ENCODE results near the gene PHC2.

Gene PHC2

DNA sequence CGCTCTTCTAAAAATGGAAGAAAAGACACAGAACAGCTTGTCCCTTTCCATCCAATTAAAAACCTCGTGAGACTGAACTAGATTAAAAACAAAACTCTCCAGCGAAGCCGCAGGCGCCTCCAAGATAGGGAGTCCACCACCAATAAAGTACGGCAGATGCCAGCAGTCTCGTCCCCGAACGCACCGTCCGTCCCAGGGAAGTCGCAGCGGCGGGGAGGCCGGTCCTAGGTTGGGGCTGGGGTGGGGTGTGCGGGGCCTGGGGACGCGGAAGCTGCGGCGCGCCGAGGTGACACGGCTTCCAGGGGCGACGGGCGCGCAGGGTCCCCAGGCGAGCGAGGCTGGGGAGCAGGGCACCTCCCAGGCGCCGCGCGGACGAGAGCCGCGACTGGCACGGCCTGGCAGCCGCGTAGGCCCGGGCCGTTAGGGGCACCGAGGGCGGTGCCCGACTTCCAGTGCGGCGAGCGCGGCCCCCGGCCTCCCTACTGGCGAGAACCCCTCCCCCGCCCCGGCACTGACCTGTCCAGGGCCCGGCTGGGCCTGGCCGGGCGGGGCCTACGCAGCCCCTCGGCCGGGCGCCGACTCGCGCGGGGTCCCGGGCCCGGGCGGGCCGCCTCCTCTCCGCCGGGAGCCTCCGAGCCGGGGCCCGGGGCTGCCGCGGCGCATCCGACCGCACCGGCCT is 81.7 kb downstream of the PHC2 start:
- peak; percentile 4 for DNase-seq (ENCODE audit: low read depth)

DNA sequence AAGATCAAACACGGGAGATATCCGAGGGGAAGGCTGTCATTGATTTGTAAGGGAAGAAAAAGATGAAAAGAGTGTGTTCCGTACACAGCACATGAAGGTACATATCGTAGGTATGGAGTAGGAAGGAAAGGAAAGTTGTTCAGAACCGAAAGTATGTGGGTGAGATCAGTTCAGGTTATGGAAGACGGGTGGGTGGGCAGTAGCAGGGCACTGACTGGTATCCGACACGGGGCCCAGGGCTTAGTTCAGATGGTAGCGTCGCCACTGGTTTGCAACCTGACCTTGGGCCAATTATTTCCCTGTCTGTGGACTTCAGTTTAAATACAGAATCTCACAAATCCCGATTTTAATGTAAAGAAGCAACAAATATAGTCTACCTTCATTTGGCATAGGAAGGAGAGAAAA is 82.2 kb downstream of the PHC2 start:
- DNase-seq (ENCODE audit: low read depth) = no peak

- no peak for DNase-seq (ENCODE audit: low read depth)
Observed at GRCh38 chr1:33348194-33348593, 82.7 kb downstream of the PHC2 start.

DNA sequence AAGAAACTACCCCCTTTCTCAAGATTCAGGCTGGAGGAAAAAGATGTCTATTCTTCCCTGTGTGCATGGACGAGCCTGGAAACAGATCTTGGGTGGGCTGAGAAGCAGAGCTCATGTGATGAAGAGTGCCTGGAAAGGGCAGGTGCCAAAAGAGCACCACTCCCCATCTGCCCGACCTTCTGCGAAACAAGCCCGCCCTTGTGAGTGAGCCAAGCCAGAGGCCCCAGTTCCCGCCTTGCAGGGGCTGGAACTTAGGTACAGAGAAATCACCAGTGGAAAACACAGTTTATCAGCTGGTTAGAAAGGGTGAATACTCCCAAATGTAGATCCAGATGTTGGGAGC is 83.3 kb downstream of the PHC2 start:
- no peak for DNase-seq (ENCODE audit: low read depth)

- DNase-seq (ENCODE audit: low read depth) = no peak
Observed at GRCh38 chr1:33346927-33347649, 83.8 kb downstream of the PHC2 start.

DNA sequence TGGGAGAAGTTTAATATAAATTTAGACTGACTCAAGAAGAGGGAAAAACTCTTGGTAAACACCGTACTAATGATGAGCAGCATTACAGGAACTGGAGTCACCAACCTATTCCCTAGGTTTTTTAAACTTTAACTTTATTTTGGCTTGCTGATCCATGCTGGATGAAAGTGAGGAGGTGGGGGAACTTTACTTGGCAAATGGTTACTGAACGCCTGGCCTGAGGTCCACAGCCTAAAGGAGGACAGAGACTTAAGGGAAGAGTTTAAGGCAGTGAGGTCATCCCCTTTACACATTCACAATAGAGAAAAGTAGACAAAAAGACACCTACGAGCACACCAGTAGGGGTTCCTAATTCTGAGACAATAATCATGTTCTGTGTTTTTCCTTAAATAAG is 84.4 kb downstream of the PHC2 start:
- no peak for DNase-seq (ENCODE audit: low read depth)

DNA sequence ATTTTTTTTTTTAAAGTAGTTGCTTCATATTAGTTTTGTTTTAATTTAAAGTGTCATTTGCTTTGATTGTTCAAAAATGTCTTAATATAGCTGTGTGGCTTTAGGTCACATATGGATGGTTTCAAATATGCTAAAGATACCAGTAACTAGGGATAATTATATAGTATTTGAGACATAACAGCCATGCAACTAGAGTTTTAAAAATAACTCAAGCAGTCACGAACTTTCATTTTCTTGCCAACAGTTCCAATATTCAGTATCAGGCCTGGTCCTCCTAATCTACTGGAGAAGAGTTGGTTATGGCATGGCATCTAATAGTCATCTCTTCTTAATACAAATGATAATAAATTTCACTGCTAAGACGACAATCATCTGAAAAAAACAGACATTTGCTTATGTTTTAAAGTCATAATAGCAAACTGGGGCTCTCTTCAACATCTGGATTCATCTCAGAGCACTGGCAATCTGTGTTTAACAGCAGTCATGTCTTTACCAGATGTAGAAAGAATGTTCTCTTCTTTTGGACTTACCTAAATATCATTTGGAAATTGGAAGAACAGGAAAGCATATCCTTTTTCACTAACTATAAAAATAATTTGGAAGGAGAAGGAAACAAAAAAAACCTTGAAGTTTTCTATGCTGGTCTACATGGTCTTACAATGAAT is 85.9 kb downstream of the PHC2 start:
- DNase-seq (ENCODE audit: low read depth) = no peak

- no peak for DNase-seq (ENCODE audit: low read depth)
Observed at GRCh38 chr1:33343539-33343938, 87.4 kb downstream of the PHC2 start.

GRCh38 chr1:33342041-33342723 is 88.7 kb downstream of the PHC2 start:
- no peak for DNase-seq (ENCODE audit: low read depth)

GRCh38 chr1:33341190-33341589 is 89.7 kb downstream of the PHC2 start:
- DNase-seq (ENCODE audit: low read depth) = no peak

DNA sequence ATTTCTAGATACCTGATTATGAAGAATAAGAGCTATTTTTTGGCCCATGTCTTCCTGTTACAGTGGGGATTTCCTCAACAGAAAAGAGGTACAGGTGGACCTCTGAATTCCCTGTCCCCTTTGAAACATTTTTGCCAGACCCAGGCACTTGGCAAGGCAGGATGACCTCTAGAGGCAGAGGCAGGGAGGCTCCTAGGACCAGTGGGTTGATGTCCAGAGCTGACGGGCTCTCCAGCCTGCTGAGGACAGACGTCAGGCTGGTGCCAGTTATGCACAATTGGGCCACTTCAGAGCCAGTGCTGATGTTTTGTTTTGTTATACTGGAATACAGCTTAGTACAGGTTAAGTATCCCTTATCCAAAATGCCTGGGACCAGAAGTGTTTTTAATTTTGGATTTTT is 91.5 kb downstream of the PHC2 start:
- no peak for DNase-seq (ENCODE audit: low read depth)

- DNase-seq (ENCODE audit: low read depth) = no peak
Observed at GRCh38 chr1:33338440-33339211, 92.3 kb downstream of the PHC2 start.

DNA sequence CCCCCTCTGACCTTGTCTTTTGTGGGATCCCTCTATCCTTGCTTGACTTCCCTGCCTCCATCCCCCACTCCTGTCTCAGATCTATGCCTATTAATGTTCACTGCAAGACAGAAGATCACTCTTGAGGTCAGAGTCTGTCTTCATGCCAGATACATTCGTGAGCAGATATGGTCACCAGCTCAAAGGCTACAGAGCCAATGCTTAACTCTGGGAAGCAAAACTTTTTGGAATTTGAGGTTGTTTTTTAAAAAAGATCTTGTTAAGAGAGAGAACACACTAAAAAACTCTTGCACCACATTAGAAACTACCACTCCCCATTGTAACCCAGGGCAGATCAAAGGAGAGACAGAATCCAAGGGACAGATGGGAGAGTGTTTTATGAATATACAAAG is 92.9 kb downstream of the PHC2 start:
- DNase-seq (ENCODE audit: low read depth) = no peak

DNA sequence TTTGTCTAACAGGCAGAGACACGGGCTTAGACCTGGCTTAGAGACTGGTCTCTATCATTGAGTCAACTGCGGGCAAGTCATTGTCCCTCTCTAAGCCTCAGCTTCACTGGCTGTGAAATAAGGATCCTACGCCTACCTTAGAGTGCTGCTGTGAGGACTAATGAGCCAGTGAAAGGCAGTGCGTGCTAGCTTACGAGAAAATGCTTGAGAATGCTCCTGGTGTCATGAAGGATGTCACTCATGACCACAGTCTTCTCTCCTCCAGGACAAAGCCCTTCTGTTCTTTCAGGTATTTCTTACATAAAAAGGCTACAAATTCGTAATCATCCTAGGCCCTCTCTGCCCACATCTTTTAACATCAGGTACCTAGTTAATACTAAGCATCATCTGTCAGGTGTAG is 93.5 kb downstream of the PHC2 start:
- no peak for DNase-seq (ENCODE audit: low read depth)

- no peak for DNase-seq (ENCODE audit: low read depth)
Observed at GRCh38 chr1:33336580-33336979, 94.3 kb downstream of the PHC2 start.

DNA sequence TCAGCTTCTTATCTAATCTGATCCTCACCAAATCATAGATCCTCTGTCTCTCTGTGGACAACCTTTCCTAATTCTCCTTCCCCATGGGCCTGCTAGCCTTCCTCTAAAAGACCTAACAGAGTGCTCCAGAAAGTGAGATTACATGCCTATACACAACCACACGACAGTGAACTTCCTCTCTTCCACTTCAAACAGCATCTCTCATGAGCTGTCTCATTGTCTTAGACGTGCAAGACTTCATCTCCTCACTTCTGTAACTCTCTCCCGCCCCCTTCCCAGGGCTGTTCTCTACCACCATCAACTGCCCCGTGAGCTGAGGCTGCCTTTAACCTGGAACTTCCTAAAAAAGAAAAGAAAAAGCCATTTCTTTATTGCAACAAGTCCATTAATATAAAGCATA is 95.9 kb downstream of the PHC2 start:
- no peak for DNase-seq (ENCODE audit: low read depth)

DNA sequence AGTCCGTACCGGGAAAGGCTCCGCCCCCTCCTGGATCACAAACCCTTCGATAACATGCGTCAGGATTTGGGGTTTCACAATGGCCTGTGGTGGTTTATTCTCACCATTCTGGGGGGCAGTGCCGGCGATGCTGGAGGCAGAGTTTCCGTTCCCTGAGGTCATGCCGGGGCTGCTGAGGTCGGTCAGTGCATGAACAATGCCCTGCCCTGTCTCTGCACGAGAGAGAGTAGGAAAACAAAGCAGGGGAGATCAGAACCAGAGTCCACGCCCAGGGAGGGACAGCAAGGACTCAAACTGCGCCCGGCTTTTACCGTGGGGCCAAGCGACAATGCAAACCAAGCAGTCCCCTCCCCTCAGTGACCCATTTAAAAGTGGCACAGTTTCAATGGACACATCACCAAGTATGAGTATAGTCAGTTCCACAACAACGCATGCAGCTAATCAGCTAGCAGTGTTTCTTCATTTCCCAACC is 96.8 kb downstream of the PHC2 start:
- DNase-seq (ENCODE audit: low read depth) = no peak

DNA sequence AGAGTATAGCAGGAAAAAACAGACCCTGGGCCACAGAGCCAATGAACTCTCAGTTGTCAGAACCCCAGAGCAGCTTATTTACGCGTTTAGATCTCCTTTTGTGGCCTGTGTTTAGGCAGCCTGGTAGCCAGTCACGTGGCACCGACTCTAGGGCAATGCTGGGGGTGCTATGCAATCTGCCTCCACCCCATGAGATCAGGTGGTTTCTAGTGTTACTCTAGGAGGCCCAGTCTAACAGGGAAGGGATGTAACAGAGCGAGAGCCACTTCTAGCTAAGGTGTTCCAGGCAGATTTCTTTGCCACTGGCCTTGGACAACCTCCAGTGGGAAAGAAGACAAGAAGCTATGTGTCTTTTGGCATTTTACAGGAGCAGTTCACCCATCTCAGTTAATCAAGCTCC is 98.0 kb downstream of the PHC2 start:
- DNase-seq (ENCODE audit: low read depth) = no peak

- DNase-seq (ENCODE audit: low read depth) = no peak
Observed at GRCh38 chr1:33332357-33332789, 98.5 kb downstream of the PHC2 start.

DNA sequence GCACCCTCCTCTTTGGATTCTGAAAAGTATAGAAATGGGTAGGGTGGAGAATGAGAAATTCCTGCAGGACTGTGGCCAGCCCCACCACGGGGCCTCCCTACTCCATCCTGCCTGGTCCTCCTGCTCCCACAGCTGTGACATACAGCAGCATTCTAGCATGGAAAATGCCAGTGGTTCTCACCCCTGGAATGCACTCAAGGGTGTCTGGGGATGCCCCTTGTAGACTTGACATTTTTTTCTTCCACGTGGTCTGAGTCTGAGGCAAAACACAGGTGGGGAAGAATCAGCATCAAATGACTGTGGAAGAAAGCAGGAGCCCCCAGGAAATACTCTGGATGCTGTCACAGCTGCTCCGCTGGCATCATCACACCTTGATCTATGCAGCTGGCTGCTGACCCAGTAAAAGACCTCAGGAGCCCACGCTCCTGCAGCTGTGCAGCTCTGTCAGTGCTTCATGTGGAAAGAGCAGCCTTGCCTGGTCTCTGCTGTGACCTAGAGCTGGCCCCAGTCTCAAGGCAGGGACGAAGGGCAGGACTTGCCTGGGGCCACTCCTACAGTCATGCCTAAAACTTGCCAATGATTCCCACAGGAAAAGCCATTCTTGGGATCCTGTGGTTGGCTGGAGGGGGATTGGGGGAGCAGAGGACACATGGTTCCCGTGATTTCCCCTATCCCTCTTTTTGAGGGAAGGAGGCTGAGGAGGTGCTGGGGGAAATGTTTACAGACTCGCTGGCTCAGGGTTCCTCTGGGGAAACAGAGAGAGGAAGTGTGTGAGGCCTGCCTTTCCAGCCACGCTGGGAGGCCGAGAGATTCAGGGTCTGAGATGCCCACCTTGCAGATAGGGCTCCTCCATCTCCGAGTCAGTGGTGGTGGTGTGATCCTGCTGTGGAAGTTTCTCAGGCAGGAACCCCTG is 99.2 kb downstream of the PHC2 start:
- DNase-seq (ENCODE audit: low read depth) = no peak

DNA sequence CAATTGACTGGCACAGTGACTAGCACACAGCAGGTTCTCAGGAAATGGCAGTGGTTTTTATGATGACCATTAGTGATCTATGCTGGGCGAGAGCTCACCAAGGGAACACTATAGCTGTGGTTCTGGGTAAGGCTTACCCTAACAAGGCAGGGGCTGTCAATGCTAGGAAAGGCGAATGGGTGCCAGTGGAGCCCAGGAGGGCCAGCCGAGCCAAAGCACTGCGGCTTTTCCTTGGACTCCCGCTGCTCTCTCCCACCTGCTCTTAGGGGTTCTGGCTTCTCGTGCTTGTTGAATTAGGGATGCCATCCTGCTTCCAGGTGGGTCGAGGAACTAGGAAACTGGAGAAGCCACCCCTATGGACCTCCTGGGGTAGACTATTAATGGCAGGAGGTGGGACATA is 100.0 kb downstream of the PHC2 start:
- no peak for DNase-seq (ENCODE audit: low read depth)
